Effector memory CD8-positive, alpha-beta T cell (primary cell): ENCODE data around the gene CNTN3.

ENCODE experiments used
- ATAC-seq: fragments of 150-1000 bp; cut with Tn5 transposase; replicated peaks from 2 replicates; pipeline ENCODE4 v1.10.0; 2021; ENCODE audit warnings: mild to moderate bottlenecking, moderate library complexity
- DNase-seq, 3 experiments: peaks; one replicate each; pipeline ENCODE4 v3.0.0; 2021
- H3K27ac Mint-ChIP-seq, 2 donors: one replicate each; pipeline ENCODE4 v1.8.0; 2022; ENCODE audit warnings: mild to moderate bottlenecking in 2 of 2, mixed read lengths in 2 of 2, moderate library complexity in 2 of 2
- H3K27me3 Mint-ChIP-seq, 2 donors: one replicate each; pipeline ENCODE4 v1.8.0; 2022; ENCODE audit warnings: mixed read lengths in 2 of 2
- H3K36me3 Mint-ChIP-seq: one replicate; pipeline ENCODE4 v1.8.0; 2022; ENCODE audit warnings: mild to moderate bottlenecking, moderate library complexity, mixed read lengths; ENCODE audit not compliant: insufficient read depth
- H3K4me1 Mint-ChIP-seq, 2 donors: one replicate each; pipeline ENCODE4 v1.8.0; 2022; ENCODE audit warnings: low read depth in 2 of 2, mixed read lengths in 2 of 2
- H3K4me3 Mint-ChIP-seq, 2 donors: one replicate each; pipeline ENCODE4 v1.8.0; 2022; ENCODE audit warnings: mild to moderate bottlenecking in 2 of 2, mixed read lengths in 2 of 2, moderate library complexity in 2 of 2
- H3K9me3 Mint-ChIP-seq, 2 donors: one replicate each; pipeline ENCODE4 v1.8.0; 2022; ENCODE audit warnings: mixed read lengths in 2 of 2

CNTN3 gene

GRCh38 chr3:74601793-74602192 lies 12.7 kb downstream of the CNTN3 start:
- no peak for ATAC-seq
- Mint-ChIP-seq H3K27ac (no peak overlapping the region), H3K9me3 (peaks cover 3 to 14% of the 10 kb centered on the region in 2 donors), H3K4me3 (no peak overlapping the region), H3K27me3 (no peaks in the 10 kb centered on the region), H3K36me3 (no peaks in the 10 kb centered on the region), H3K4me1 (no peaks in the 10 kb centered on the region)
- no peak for DNase-seq

- DNase-seq: no peak
Measured at GRCh38 chr3:74599564-74599963, 14.9 kb downstream of the CNTN3 start.

GRCh38 chr3:74593152-74593551 lies 21.3 kb downstream of the CNTN3 start:
- Mint-ChIP-seq H3K27me3 (no peaks in the 10 kb centered on the region), H3K4me1 (no peaks in the 10 kb centered on the region), H3K9me3 (peaks cover 8 to 11% of the 10 kb centered on the region in 2 donors), H3K36me3 (no peaks in the 10 kb centered on the region), H3K4me3 (no peak overlapping the region), H3K27ac (no peak overlapping the region)
- DNase-seq (no peak), ATAC-seq (no peak)

More at GRCh38 chr3:74599564-74599963, 14.9 kb downstream of the CNTN3 start:
- Mint-ChIP-seq H3K36me3 (no peaks in the 10 kb centered on the region), H3K4me1 (no peaks in the 10 kb centered on the region), H3K9me3 (peaks cover 5 to 14% of the 10 kb centered on the region in 2 donors), H3K27me3 (no peaks in the 10 kb centered on the region), H3K27ac (no peak overlapping the region), H3K4me3 (no peak overlapping the region)
- ATAC-seq: no peak

GRCh38 chr3:74592359-74592758 lies 22.1 kb downstream of the CNTN3 start:
- H3K4me1 Mint-ChIP-seq: no peaks in the 10 kb centered on the region

GRCh38 chr3:74591946-74592345 lies 22.5 kb downstream of the CNTN3 start:
- no peak for DNase-seq
- no peaks in the 10 kb centered on the region for H3K4me1 Mint-ChIP-seq

More at GRCh38 chr3:74592359-74592758, 22.1 kb downstream of the CNTN3 start:
- Mint-ChIP-seq H3K36me3 (no peaks in the 10 kb centered on the region), H3K4me3 (no peak overlapping the region), H3K27me3 (no peaks in the 10 kb centered on the region), H3K9me3 (peaks cover 8 to 11% of the 10 kb centered on the region in 2 donors), H3K27ac (no peak overlapping the region)
- ATAC-seq (no peak), DNase-seq (no peak)

GRCh38 chr3:74591342-74591741 lies 23.1 kb downstream of the CNTN3 start:
- H3K36me3 Mint-ChIP-seq: no peaks in the 10 kb centered on the region
- no peak overlapping the region for H3K27ac Mint-ChIP-seq
- peaks cover 10 to 11% of the 10 kb centered on the region in 2 donors for H3K9me3 Mint-ChIP-seq
- no peaks in the 10 kb centered on the region for H3K27me3 Mint-ChIP-seq
- DNase-seq (no peak), ATAC-seq (no peak)
- H3K4me3 Mint-ChIP-seq: no peak overlapping the region
- H3K4me1 Mint-ChIP-seq: no peaks in the 10 kb centered on the region

More at GRCh38 chr3:74591946-74592345, 22.5 kb downstream of the CNTN3 start:
- ATAC-seq: no peak
- Mint-ChIP-seq H3K27ac (no peak overlapping the region), H3K36me3 (no peaks in the 10 kb centered on the region), H3K9me3 (peaks cover 10 to 11% of the 10 kb centered on the region in 2 donors), H3K27me3 (no peaks in the 10 kb centered on the region), H3K4me3 (no peak overlapping the region)

- no peaks in the 10 kb centered on the region for H3K4me1 Mint-ChIP-seq
- DNase-seq: no peak
- H3K27ac Mint-ChIP-seq: no peak overlapping the region
- peaks cover 8 to 11% of the 10 kb centered on the region in 2 donors for H3K9me3 Mint-ChIP-seq
- ATAC-seq: no peak
- no peaks in the 10 kb centered on the region for H3K36me3 Mint-ChIP-seq
- H3K4me3 Mint-ChIP-seq: no peak overlapping the region
- no peaks in the 10 kb centered on the region for H3K27me3 Mint-ChIP-seq
Measured at GRCh38 chr3:74590620-74591262, 23.7 kb downstream of the CNTN3 start.

- Mint-ChIP-seq H3K4me3 (no peak overlapping the region), H3K27ac (no peak overlapping the region), H3K27me3 (no peaks in the 10 kb centered on the region), H3K9me3 (peaks cover 0 to 5% of the 10 kb centered on the region in 2 donors), H3K4me1 (no peaks in the 10 kb centered on the region), H3K36me3 (no peaks in the 10 kb centered on the region)
- no peak for DNase-seq
- no peak for ATAC-seq
Measured at GRCh38 chr3:74584782-74585181, 29.7 kb downstream of the CNTN3 start.

- DNase-seq (no peak), ATAC-seq (no peak)
- Mint-ChIP-seq H3K4me1 (no peaks in the 10 kb centered on the region), H3K36me3 (no peaks in the 10 kb centered on the region), H3K4me3 (no peak overlapping the region), H3K27me3 (no peaks in the 10 kb centered on the region), H3K9me3 (peaks cover 0 to 9% of the 10 kb centered on the region in 2 donors), H3K27ac (no peak overlapping the region)
Measured at GRCh38 chr3:74582982-74583381, 31.5 kb downstream of the CNTN3 start.

GRCh38 chr3:74575857-74576256 lies 38.6 kb downstream of the CNTN3 start:
- Mint-ChIP-seq H3K9me3 (peaks cover 8 to 10% of the 10 kb centered on the region in 2 donors), H3K36me3 (no peaks in the 10 kb centered on the region), H3K27me3 (no peaks in the 10 kb centered on the region), H3K4me1 (no peaks in the 10 kb centered on the region), H3K4me3 (no peak overlapping the region), H3K27ac (no peak overlapping the region)
- ATAC-seq (no peak), DNase-seq (no peak)

GRCh38 chr3:74571118-74571517 lies 43.3 kb downstream of the CNTN3 start:
- Mint-ChIP-seq H3K4me1 (no peaks in the 10 kb centered on the region), H3K4me3 (no peak overlapping the region), H3K27me3 (no peaks in the 10 kb centered on the region), H3K27ac (no peak overlapping the region), H3K9me3 (peaks cover 5 to 12% of the 10 kb centered on the region in 2 donors), H3K36me3 (no peaks in the 10 kb centered on the region)
- no peak for DNase-seq
- ATAC-seq: no peak
